T-helper 1 cell (primary cell): Measurements from ENCODE around the gene TRIM43B.
"Not testable (repeated sequence)": the region's sequence is repeated elsewhere in the genome, so short reads cannot be mapped to it uniquely, and the experiment has no call there.

Experiments
- DNase-seq, 5 donors: peaks; one replicate each; pipeline ENCODE4 v3.0.0-alpha.2; 2012 to 2020
- total RNA-seq, 4 donors: gene quantifications; one replicate each; lab custom pipeline; 2026; lab: John Stamatoyannopoulos, UW

The TRIM43B gene
- 0 reads per million in 4 donors for total RNA-seq

GRCh38 chr2:95484654-95485053 is at the start of gene TRIM43B:
TSS of gene TRIM43B (minus strand) at chr2:95484754. CDS start at chr2:95482714, 2,040 bp downstream.
- not testable (repeated sequence) for DNase-seq

GRCh38 chr2:95531254-95531771 is 46.8 kb upstream of the TRIM43B start:
- no peak for DNase-seq

DNA sequence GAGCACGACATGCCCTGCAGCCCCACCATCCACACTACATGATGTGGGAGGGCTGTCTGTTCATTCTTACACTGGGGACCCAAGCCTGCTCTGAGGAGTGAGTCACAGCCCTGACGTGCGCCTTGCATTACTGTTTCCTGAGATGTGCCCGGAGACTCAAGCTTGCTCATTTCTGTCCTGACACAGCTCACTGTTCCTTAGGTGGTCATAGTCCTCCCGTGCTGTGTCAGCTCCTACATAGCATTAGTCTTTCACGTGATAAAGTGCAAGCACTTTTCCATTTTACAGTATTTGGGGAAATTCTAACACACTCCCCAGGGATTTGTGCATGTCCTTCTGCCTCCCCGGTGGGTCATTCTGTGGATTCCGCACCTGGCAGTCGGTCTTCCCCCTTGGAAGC is 46.2 kb upstream of the TRIM43B start:
- peak in 1 of 5 donors; percentile 71 for DNase-seq

DNA sequence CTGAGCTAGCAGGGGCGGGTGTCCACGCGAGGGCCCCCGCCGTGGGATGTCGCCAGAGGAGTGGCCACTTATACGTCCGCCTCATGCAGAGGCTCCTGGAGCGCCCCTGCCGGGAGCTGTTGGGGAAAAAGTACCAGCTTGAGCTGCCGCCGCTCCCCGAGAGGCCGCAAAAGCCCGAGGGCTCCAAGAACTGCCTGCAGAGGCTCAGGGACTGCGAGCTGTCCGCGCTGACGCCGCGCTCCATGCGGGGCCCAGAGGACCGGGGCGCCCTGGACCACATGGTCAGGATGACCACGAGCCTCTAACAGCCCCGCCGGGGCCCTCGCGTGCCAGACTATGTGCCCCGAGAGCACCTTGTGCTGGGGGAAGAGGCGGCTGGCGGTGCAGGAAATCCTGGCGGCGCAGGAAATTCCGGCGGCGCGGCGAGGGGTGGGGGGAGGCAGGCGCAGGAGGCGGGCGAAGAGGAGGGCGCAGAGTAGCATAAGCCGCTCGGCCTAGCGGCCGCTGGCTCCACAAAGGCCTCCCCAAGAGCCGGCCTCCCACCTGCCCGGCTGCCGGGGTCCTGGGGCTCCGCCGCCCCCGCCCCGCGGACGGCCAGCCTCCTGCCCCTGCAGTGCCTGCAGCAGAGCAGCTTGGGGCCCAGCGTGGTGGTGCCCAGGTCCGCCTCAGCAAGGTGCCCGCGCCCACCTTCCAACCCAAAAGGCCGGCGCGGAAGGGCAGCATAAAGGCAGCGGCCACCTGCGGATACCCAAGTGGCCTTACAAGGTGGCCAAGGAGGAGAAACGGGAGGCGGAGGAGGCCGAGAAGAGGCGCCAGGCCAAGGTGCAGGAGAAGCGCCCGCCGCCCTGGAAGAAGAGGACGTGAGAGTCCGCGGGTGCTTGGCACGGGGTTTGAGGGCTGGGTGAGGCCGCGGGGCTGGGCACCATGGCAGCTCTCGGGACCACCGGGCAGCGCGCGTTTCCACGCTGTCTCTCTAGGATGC is 42.1 kb upstream of the TRIM43B start:
- peak in 4 of 5 donors; percentile 15 to 68 (median 21) for DNase-seq

GRCh38 chr2:95525294-95526035 is 40.9 kb upstream of the TRIM43B start:
- no peak for DNase-seq

GRCh38 chr2:95524195-95524594 is 39.6 kb upstream of the TRIM43B start:
- no peak for DNase-seq

DNA sequence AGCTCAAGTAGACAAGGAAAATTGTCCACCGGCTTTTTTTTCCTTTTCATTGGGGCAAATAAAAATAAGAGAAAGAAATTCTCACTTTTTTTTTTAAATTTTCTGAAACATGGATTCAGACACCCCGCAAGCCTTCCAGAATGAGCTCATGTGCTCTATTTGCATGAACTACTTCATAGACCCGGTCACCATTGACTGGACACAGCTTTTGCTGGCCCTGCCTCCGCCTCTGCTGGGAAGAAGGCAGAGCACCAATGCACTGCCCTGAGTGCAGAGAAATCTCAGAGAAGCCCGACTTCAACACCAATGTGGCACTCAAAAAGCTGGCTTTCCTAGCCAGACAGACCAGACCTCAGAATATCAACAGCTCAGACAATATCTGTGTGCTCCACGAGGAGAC is 30.2 kb upstream of the TRIM43B start:
- no peak for DNase-seq

DNA sequence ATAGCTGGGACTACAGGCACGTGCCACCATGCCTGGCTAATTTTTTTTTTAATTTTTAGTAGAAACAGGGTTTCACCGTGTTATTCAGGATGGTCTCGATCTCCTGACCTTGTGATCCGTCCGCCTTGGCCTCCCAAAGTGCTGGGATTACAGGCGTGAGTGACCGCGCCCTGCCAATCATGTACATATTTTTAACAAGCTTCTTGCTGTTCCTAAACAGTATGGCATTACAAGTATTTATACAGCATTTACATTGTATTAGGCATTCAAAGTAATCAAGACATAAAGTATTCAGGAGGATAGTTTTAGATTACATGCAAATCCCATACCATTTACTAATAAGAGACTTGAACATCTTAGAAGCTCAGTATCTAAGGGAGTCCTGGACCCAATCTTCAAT is 29.7 kb upstream of the TRIM43B start:
- not testable (repeated sequence) for DNase-seq

GRCh38 chr2:95509408-95509807 is 24.9 kb upstream of the TRIM43B start:
- DNase-seq = no peak

DNA sequence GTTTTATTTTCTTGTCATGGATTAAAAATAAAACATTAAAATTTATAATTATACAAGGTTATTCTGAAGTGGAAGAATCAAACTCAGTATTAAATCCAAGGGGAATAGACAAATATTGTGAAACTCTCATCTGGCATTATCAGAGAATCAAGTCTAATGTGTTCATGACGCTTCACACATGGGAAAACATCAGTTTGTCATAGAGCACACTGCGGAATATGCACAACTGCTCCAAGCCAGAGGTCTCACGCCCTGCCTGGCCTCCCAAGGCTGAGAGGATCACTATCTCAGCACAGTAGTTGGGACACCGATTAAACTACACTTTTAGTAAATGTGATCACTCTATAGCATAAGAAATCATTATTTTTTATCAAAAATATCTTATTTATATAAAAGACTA is 20.7 kb upstream of the TRIM43B start:
- DNase-seq = no peak

DNA sequence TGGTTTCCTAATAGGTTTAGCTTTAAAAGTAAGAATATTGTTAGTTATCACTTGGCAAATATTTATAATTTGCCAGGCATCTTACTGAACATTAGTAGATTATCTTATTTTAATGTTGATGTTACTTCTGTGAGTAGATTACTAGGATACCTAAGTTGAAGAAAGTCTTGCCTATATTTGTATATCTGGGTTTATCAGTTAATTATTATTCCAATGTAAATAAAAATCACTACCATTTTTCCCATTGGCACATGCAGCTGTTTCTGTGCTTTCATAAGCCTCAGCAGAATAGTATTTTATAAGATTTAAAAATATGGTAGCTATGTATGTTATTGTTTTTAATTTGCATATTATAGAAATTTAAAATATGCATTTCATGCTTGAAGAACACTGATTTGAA is 16.3 kb upstream of the TRIM43B start:
- DNase-seq = no peak

DNA sequence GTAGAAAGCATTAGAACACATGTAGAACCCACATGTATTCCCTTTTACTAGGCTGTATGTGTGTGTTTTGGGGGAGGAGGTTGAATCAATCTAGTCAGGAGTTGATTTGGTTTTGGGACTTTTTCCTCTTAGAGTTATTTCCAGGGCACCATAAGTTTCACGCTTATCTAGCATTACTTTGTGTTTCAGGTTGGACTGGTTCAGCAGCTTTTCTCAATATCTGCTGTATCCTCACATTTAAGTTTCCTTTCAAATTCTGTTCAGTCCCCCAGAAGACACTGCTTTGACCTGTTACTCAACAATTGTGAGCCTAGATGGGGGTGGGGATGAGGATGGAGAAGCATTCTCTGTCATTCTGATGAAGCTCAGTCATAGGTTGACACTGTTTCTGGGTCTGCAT is 7.5 kb upstream of the TRIM43B start:
- DNase-seq = not testable (repeated sequence)

GRCh38 chr2:95475025-95475424 is 9.5 kb downstream of the TRIM43B start:
- not testable (repeated sequence) for DNase-seq

GRCh38 chr2:95467984-95468383 is 16.6 kb downstream of the TRIM43B start:
- DNase-seq = not testable (repeated sequence)

GRCh38 chr2:95466572-95466971 is 18.0 kb downstream of the TRIM43B start:
- not testable (repeated sequence) for DNase-seq

DNA sequence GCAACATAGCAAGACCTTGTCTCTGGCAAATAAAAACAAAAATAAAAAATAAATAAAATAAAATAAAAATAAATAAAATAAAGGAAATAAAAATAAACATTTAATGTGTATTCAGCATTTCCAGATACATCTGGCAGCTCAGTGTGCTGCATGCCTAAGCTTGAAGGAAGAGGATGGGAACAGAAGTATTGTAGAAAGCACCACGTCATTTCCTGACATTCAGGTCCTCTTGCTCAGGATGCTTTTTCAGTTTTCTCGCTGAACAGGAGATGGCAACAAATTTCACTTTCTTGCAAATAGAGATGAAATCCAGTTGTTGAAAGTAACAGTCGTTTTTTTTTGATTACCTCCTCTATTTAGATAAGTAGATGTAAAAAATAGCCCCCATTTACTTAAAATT is 21.3 kb downstream of the TRIM43B start:
- DNase-seq = not testable (repeated sequence)

DNA sequence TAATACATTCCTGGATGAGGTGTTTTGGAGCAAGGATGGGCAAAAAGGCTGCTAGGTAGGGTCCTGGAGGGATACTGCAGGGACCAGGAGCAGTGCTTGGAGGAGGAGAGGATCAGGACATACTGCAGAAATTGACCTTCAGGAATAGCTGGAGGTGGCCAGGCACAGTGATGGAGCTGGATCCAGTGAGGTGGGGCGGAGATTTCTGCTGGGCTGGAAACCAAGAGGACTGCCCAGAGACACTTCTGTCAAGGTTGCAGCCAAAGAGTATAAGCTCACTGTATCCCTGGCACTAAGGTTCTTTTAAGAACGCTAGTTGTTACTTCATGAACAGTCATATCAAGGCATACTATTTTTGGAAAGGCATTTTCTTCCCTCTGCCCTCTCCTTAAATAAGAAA is 39.2 kb downstream of the TRIM43B start:
- DNase-seq = not testable (repeated sequence)

DNA sequence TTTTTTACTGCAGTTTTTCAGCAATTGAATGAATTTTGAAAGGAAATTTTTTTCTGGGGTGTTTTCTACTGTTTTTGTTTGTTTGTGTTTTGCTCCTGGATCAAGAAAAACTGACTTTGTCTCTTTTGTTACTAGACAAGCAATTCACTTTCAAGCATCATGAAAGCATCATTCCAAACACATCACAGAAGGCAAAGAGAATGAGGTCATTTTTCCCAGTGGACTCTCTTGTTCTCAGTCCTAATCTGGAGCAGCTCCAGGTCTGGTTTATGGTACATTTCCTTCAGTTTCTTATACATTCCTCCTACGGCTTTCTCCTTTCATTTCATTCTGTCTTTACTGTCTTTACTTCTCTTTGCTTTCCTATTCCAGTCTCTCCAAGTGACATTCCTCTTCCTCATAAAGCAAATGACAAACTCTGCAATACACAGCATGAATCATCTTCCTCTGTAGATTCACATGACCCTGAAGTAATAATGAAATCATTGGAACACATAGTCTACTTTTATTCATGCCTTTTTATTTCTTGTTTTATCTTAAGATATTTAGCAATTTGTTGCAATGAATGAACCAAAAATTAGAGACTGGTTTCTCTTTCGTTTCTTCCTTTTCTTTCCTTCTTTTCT is 42.0 kb downstream of the TRIM43B start:
- DNase-seq = not testable (repeated sequence)

DNA sequence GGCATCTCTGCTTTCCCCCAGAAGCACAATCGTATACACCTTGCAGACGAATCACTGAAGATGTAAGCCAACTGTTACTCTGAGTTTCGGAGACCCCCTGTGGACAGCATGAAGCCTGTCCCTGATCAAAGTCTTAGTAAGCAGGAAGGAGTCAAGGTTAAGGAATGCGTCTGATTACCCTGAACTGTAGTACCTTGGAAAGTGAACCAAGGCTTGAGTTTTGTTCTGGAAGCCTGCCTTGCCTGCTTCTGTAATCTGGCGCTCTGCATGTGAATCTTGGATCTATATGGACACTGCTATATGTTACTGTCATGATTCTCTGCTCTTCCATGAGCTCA is 48.7 kb downstream of the TRIM43B start:
- DNase-seq = not testable (repeated sequence)

- DNase-seq = not testable (repeated sequence)
These were observed 49.2 kb downstream of the TRIM43B start for GRCh38 chr2:95435162-95435871.

- DNase-seq = not testable (repeated sequence)
These were observed 50.0 kb downstream of the TRIM43B start for GRCh38 chr2:95434507-95435076.

GRCh38 chr2:95433973-95434372 is 50.6 kb downstream of the TRIM43B start:
- not testable (repeated sequence) for DNase-seq
